GM21825 (cell line): Measurements from ENCODE around the gene SMARCAL1.
"Not testable (repeated sequence)": the region's sequence is repeated elsewhere in the genome, so short reads cannot be mapped to it uniquely, and the experiment has no call there.

Source experiments
- ATAC-seq: cut with Tn5 transposase; IDR thresholded peaks from one replicate; pipeline ENCODE4 v1.9.1; 2021; ENCODE audit warnings: mild to moderate bottlenecking, moderate library complexity; ENCODE audit not compliant: unreplicated experiment

SMARCAL1 gene

GRCh38 chr2:216499641-216500218 is 87.4 kb downstream of the SMARCAL1 start:
- no peak for ATAC-seq

GRCh38 chr2:216500572-216500971 is 88.3 kb downstream of the SMARCAL1 start:
- no peak for ATAC-seq

- ATAC-seq, result no peak
Measured at GRCh38 chr2:216501854-216502253, 89.6 kb downstream of the SMARCAL1 start.

GRCh38 chr2:216502381-216503158 is 90.3 kb downstream of the SMARCAL1 start:
- no peak for ATAC-seq

GRCh38 chr2:216503159-216503629 is 90.9 kb downstream of the SMARCAL1 start:
- ATAC-seq, result no peak

- no peak for ATAC-seq
Measured at GRCh38 chr2:216503697-216504375, 91.6 kb downstream of the SMARCAL1 start.

GRCh38 chr2:216504376-216504762 is 92.1 kb downstream of the SMARCAL1 start:
- ATAC-seq, result no peak

- ATAC-seq, result no peak
Measured at GRCh38 chr2:216505133-216506106, 93.1 kb downstream of the SMARCAL1 start.

GRCh38 chr2:216507220-216508160 is 95.2 kb downstream of the SMARCAL1 start:
- ATAC-seq, result no peak

GRCh38 chr2:216508229-216508628 is 95.9 kb downstream of the SMARCAL1 start:
- ATAC-seq, result no peak

GRCh38 chr2:216516730-216517350 is 104.6 kb downstream of the SMARCAL1 start:
- no peak for ATAC-seq

- ATAC-seq, result no peak
Measured at GRCh38 chr2:216517447-216518225, 105.4 kb downstream of the SMARCAL1 start.

GRCh38 chr2:216518566-216519119 is 106.4 kb downstream of the SMARCAL1 start:
- ATAC-seq, result not testable (repeated sequence)

- peak; percentile 57 for ATAC-seq
Measured at GRCh38 chr2:216519154-216519762, 107.0 kb downstream of the SMARCAL1 start.

GRCh38 chr2:216520112-216520511 is 107.8 kb downstream of the SMARCAL1 start:
- no peak for ATAC-seq

GRCh38 chr2:216522892-216523502 is 110.7 kb downstream of the SMARCAL1 start:
- no peak for ATAC-seq

GRCh38 chr2:216525972-216526371 is 113.7 kb downstream of the SMARCAL1 start:
- ATAC-seq, result no peak
